Mucosa of descending colon (tissue), 3 donors: ENCODE results near the gene TMEM200A. TPM values are rescaled to one million over a fixed set of nuclear protein-coding genes. Genes with fewer than 3 reads are reported as not detected.

ENCODE experiments used
- ATAC-seq: fragments of 200-7000 bp; cut with Tn5 transposase; one replicate; pipeline ENCODE4 v1.9.1; 2020; ENCODE audit warnings: mild to moderate bottlenecking, moderate library complexity
- DNase-seq, 3 donors: peaks; one replicate each; pipeline ENCODE4 v3.0.0-alpha.2; 2020
- H3K36me3 ChIP-seq: fragments of 200-600 bp; one replicate; pipeline ENCODE4 v1.8.0; 2021; ENCODE audit warnings: low read depth, mild to moderate bottlenecking
- H3K4me1 ChIP-seq: fragments of 200-600 bp; one replicate; pipeline ENCODE4 v1.8.0; 2021; ENCODE audit warnings: low read depth, mild to moderate bottlenecking
- H3K4me3 ChIP-seq: fragments of 200-600 bp; one replicate; pipeline ENCODE4 v1.8.0; 2021; ENCODE audit warnings: mild to moderate bottlenecking
- H3K9me3 ChIP-seq: fragments of 200-600 bp; one replicate; pipeline ENCODE4 v1.8.0; 2021; ENCODE audit warnings: mild to moderate bottlenecking
- CTCF ChIP-seq: fragments of 200-600 bp; IDR thresholded peaks from one replicate; pipeline ENCODE4 v1.8.0; 2022; ENCODE audit warnings: antibody characterized with exemption, mild to moderate bottlenecking
- intact Hi-C, 2 donors: fragments of 100-400 bp; cut with DNase I in 1 of 2; cut with micrococcal nuclease in 1 of 2; formaldehyde crosslinking; loops; one replicate each; pipeline versions ENCODE4 v1.11.0 to v1.11.1; 2022; cut with DNase I, micrococcal nuclease
- total RNA-seq, 3 donors: library from RNA; stranded (reverse); fragmentation: NEBNext Ultra II Directional in 2 of 3; extraction: Animal tissue kit (Norgen Biotek cat#: 25700) in 2 of 3; gene quantifications; one replicate each; pipeline versions ENCODE4 v1.2.1 to v1.2.4, GENCODE V29; 2021 to 2023
- donor health status: DM: no; HTN: no; CAD: no; lungs with moderate emphysema.
- donor health status: DM: no; HTN: no; CAD: no.
- donor health status: DM: no; HTN: yes; CAD: no.

TMEM200A gene
- total RNA-seq, 3 donors from 2014 or later: 8.1 to 60.4 (median 8.6) TPM

GRCh38 chr6:130467146-130468050 lies 101.6 kb downstream of the TMEM200A start:
- TF ChIP-seq CTCF: no peak
- intact Hi-C loops: no loop called here
- no peaks in the 10 kb centered on the region for H3K36me3 ChIP-seq
- no peak overlapping the region for H3K4me3 ChIP-seq
- no peaks in the 10 kb centered on the region for H3K4me1 ChIP-seq
- no peaks in the 10 kb centered on the region for H3K9me3 ChIP-seq
- ATAC-seq (no peak), DNase-seq (no peak)

GRCh38 chr6:130470766-130471165 lies 104.9 kb downstream of the TMEM200A start:
- Histone ChIP-seq H3K4me3 (no peak overlapping the region), H3K9me3 (no peaks in the 10 kb centered on the region), H3K4me1 (no peaks in the 10 kb centered on the region), H3K36me3 (no peaks in the 10 kb centered on the region)
- no peak for DNase-seq
- intact Hi-C loops: no loop called here
- ATAC-seq: no peak
- no peak for TF ChIP-seq CTCF

- H3K36me3 ChIP-seq: no peaks in the 10 kb centered on the region
- H3K4me1 ChIP-seq: no peaks in the 10 kb centered on the region
- intact Hi-C loops: no loop called here
- DNase-seq: no peak
- no peak overlapping the region for H3K4me3 ChIP-seq
- H3K9me3 ChIP-seq: no peaks in the 10 kb centered on the region
- no peak for ATAC-seq
- no peak for TF ChIP-seq CTCF
Measured at GRCh38 chr6:130473886-130474285, 108.1 kb downstream of the TMEM200A start.

- no peak for DNase-seq
- Histone ChIP-seq H3K4me1 (no peaks in the 10 kb centered on the region), H3K36me3 (no peaks in the 10 kb centered on the region), H3K4me3 (no peak overlapping the region), H3K9me3 (no peaks in the 10 kb centered on the region)
- TF ChIP-seq CTCF: no peak
- ATAC-seq: no peak
- intact Hi-C loops: no loop called here
Measured at GRCh38 chr6:130482645-130483390, 117.0 kb downstream of the TMEM200A start.

GRCh38 chr6:130485870-130486269 lies 120.1 kb downstream of the TMEM200A start:
- H3K4me1 ChIP-seq: no peaks in the 10 kb centered on the region
- no peaks in the 10 kb centered on the region for H3K36me3 ChIP-seq
- intact Hi-C loops: no loop called here
- TF ChIP-seq CTCF: no peak
- no peak overlapping the region for H3K4me3 ChIP-seq
- no peak for DNase-seq
- no peaks in the 10 kb centered on the region for H3K9me3 ChIP-seq
- no peak for ATAC-seq
